IMR-90 (cell line): ENCODE results near the gene ALK. TPM values are rescaled to one million over a fixed set of nuclear protein-coding genes. Genes with fewer than 3 reads are reported as not detected.

ENCODE experiments used
- ATAC-seq: fragments of 200-7000 bp; cut with Tn5 transposase; 2 replicates; pipeline ENCODE4 v1.9.1; 2020; ENCODE audit warnings: low read depth, mild to moderate bottlenecking, moderate library complexity
- BruUV-seq: library from RNA; stranded (reverse); fragments of 400-500 nt; replicated peaks from 2 replicates; lab custom pipeline; 2021; lab: Mats Ljungman, UMichigan
- CTCF ChIA-PET: fragments of 300-600 bp; formaldehyde crosslinking; extraction: SDS; loops from one replicate; lab custom pipeline; 2021; ENCODE audit warnings: antibody characterized with exemption; lab: Yijun Ruan, JAX
- POLR2A ChIA-PET: fragments of 300-600 bp; sonication (Branson Sonifier 250); formaldehyde crosslinking; loops from one replicate; lab custom pipeline; 2022; ENCODE audit warnings: antibody characterized with exemption; ENCODE audit not compliant: unreplicated experiment; lab: Charles Lee
- DNase-seq: peaks from one replicate; pipeline ENCODE4 v3.0.0; 2013
- H2AFZ ChIP-seq: replicated peaks from 2 replicates; pipeline ENCODE3; 2013; ENCODE audit warnings: low read length, mild to moderate bottlenecking; ENCODE audit not compliant: poor library complexity
- H2AK5ac ChIP-seq: 2 replicates; pipeline ENCODE4 v1.6.1; 2013; ENCODE audit warnings: low read depth, low read length, inconsistent platforms
- H2AK9ac ChIP-seq: replicated peaks from 2 replicates; pipeline ENCODE3; 2013; ENCODE audit warnings: mild to moderate bottlenecking, low read depth, low read length, moderate library complexity; ENCODE audit not compliant: poor library complexity
- H2BK120ac ChIP-seq: 2 replicates; pipeline ENCODE4 v1.6.1; 2013; ENCODE audit warnings: low read depth, low read length, inconsistent platforms
- H2BK15ac ChIP-seq: 3 replicates; pipeline ENCODE4 v1.6.1; 2013; ENCODE audit warnings: low read depth, low read length, inconsistent platforms
- H2BK20ac ChIP-seq: 2 replicates; pipeline ENCODE4 v1.6.1; 2013; ENCODE audit warnings: low read depth, mild to moderate bottlenecking, inconsistent platforms, low read length, moderate library complexity
- H2BK5ac ChIP-seq: 2 replicates; pipeline ENCODE4 v1.6.1; 2013; ENCODE audit warnings: mild to moderate bottlenecking, low read depth, low read length, inconsistent platforms; ENCODE audit not compliant: poor library complexity, severe bottlenecking
- H3K14ac ChIP-seq: replicated peaks from 2 replicates; pipeline ENCODE4 v1.6.1; 2013; ENCODE audit warnings: low read depth, low read length, inconsistent platforms
- H3K18ac ChIP-seq: 2 replicates; pipeline ENCODE4 v1.6.1; 2013; ENCODE audit warnings: low read depth, low read length, control low read depth
- H3K23ac ChIP-seq: 2 replicates; pipeline ENCODE4 v1.6.1; 2013; ENCODE audit warnings: low read depth, low read length, inconsistent platforms
- H3K27ac ChIP-seq: 2 replicates; pipeline ENCODE4 v1.5.1; 2013; ENCODE audit warnings: mild to moderate bottlenecking, control low read depth, low read length; ENCODE audit not compliant: insufficient read depth
- H3K27me3 ChIP-seq: 2 replicates; pipeline ENCODE4 v1.6.1; 2013; ENCODE audit warnings: low read length; ENCODE audit not compliant: control insufficient read depth, insufficient read depth
- H3K36me3 ChIP-seq: 2 replicates; pipeline ENCODE4 v1.6.1; 2013; ENCODE audit warnings: low read length, mixed read lengths; ENCODE audit not compliant: control insufficient read depth, insufficient read depth
- H3K4ac ChIP-seq: 2 replicates; pipeline ENCODE4 v1.6.1; 2013; ENCODE audit warnings: low read depth, low read length, inconsistent platforms
- H3K4me1 ChIP-seq: 2 replicates; pipeline ENCODE4 v1.6.1; 2013; ENCODE audit warnings: low read length, mixed read lengths; ENCODE audit not compliant: control insufficient read depth, insufficient read depth
- H3K4me2 ChIP-seq: 2 replicates; pipeline ENCODE4 v1.6.1; 2013; ENCODE audit warnings: low read depth, mild to moderate bottlenecking, control low read depth, low read length, moderate library complexity
- H3K4me3 ChIP-seq: 2 replicates; pipeline ENCODE4 v1.5.1; 2013; ENCODE audit warnings: low read depth, mild to moderate bottlenecking, control low read depth, low read length, moderate library complexity; ENCODE audit not compliant: insufficient read depth
- H3K56ac ChIP-seq: 2 replicates; pipeline ENCODE4 v1.6.1; 2013; ENCODE audit warnings: low read length, inconsistent platforms; ENCODE audit not compliant: insufficient read depth; ENCODE audit errors: extremely low read depth
- H3K79me1 ChIP-seq, 2 experiments: 2 replicates each; pipeline ENCODE4 v1.6.1; 2013; ENCODE audit warnings: low read length in 2 of 2, inconsistent platforms in 1 of 2, low read depth in 1 of 2
- H3K9ac ChIP-seq: 2 replicates; pipeline ENCODE4 v1.6.1; 2013; ENCODE audit warnings: low read depth, low read length, control low read depth
- H3K9me1 ChIP-seq: 2 replicates; pipeline ENCODE4 v1.6.1; 2013; ENCODE audit warnings: low read length, inconsistent platforms; ENCODE audit not compliant: insufficient read depth
- H3K9me3 ChIP-seq: 2 replicates; pipeline ENCODE4 v1.6.1; 2013; ENCODE audit warnings: low read length; ENCODE audit not compliant: control insufficient read depth, insufficient read depth
- H4K20me1 ChIP-seq: 2 replicates; pipeline ENCODE4 v1.6.1; 2013; ENCODE audit warnings: low read length, inconsistent platforms; ENCODE audit not compliant: insufficient read depth
- H4K5ac ChIP-seq: 2 replicates; pipeline ENCODE4 v1.6.1; 2013; ENCODE audit warnings: mild to moderate bottlenecking, low read depth, low read length, control low read depth
- H4K8ac ChIP-seq, 2 experiments: 2 replicates each; pipeline ENCODE4 v1.6.1; 2013; ENCODE audit warnings: low read depth in 2 of 2, low read length in 2 of 2, control low read depth in 1 of 2, inconsistent platforms in 1 of 2
- H4K91ac ChIP-seq: 2 replicates; pipeline ENCODE4 v1.6.1; 2013; ENCODE audit warnings: low read depth, low read length, inconsistent platforms; ENCODE audit not compliant: insufficient read depth
- CHD1 ChIP-seq: IDR thresholded peaks from 2 replicates; pipeline ENCODE4 v1.6.1; 2012; ENCODE audit warnings: low read depth, low read length, improper control_type of control experiment
- CTCF ChIP-seq: conservative IDR thresholded peaks from 2 replicates; pipeline ENCODE4 v1.5.1; 2012; ENCODE audit warnings: mild to moderate bottlenecking, low read depth, low read length, improper control_type of control experiment
- MAZ ChIP-seq: IDR thresholded peaks from 2 replicates; pipeline ENCODE4 v1.6.1; 2012; ENCODE audit warnings: low read depth, mild to moderate bottlenecking, low read length, improper control_type of control experiment, moderate library complexity, borderline replicate concordance
- POLR2A ChIP-seq: IDR thresholded peaks from 2 replicates; pipeline ENCODE4 v1.6.1; 2012; ENCODE audit warnings: mild to moderate bottlenecking, low read depth, low read length
- RFX5 ChIP-seq: IDR thresholded peaks from 2 replicates; pipeline ENCODE4 v1.8.0; 2012; ENCODE audit warnings: low read depth, mild to moderate bottlenecking, low read length, moderate library complexity
- WGBS, 2 experiments: methylation state at CpG; one replicate each; pipeline versions ENCODE4 v1.1.5 to v1.1.7; 2013; ENCODE audit warnings: missing lambda C conversion rate in 2 of 2; ENCODE audit not compliant: insufficient read length in 1 of 2; ENCODE audit errors: extremely low coverage in 2 of 2; 5-methylcytosine and 5-hydroxymethylcytosine counted together
- dilution Hi-C: fragments of 300-500 bp; cut with HindIII; formaldehyde crosslinking; loops from one replicate; pipeline ENCODE4 v1.14.3; 2018; ENCODE audit warnings: low sequenced_read_pairs; ENCODE audit not compliant: unreplicated experiment
- in situ Hi-C: fragments of 300-500 bp; cut with MboI; formaldehyde crosslinking; loops from 3 replicates; pipeline ENCODE4 v1.14.3; 2019; ENCODE audit warnings: low sequenced_read_pairs, inconsistent platforms, mixed read lengths
- intact Hi-C: fragments of 100-400 bp; cut with micrococcal nuclease; formaldehyde crosslinking; loops from 2 replicates; pipeline ENCODE4 v1.10.0; 2022
- polyA plus RNA-seq, 3 experiments: library from polyadenylated mRNA; depleted of rRNA; stranded (reverse); fragments of >200 nt; gene quantifications; 2 replicates each; pipeline ENCODE4 v1.2.3, GENCODE V29; 2012; ENCODE audit warnings: low replicate concordance in 1 of 3
- total RNA-seq: library from RNA; depleted of rRNA; stranded (reverse); fragments of >200 nt; gene quantifications from 2 replicates; pipeline ENCODE4 v1.2.3, GENCODE V29; 2012

ALK gene
- total and polyA plus RNA-seq, 2 of the 4 experiments (the other 2 are of a cell fraction): not detected

- no peaks in the 10 kb centered on the region for H3K27me3 ChIP-seq
- H3K14ac ChIP-seq: no peak overlapping the region
- no peaks in the 10 kb centered on the region for H3K9me1 ChIP-seq
- no peaks in the 10 kb centered on the region for H3K79me1 ChIP-seq
- no peak overlapping the region for H3K56ac ChIP-seq
- H2BK20ac ChIP-seq: no peak overlapping the region
- POLR2A ChIA-PET: no interaction called here
- intact Hi-C loops: no loop called here
- BruUV-seq: no TSS peak
- H2BK15ac ChIP-seq: 0 out of 3 replicates have a peak overlapping the region, but pooled peaks have one; percentile 20
- ATAC-seq: no peak
- H3K27ac ChIP-seq: no peak overlapping the region
- CTCF ChIA-PET: no interaction called here
- no peaks in the 10 kb centered on the region for H3K9me3 ChIP-seq
- H3K18ac ChIP-seq: no peak overlapping the region
- H3K9ac ChIP-seq: no peak overlapping the region
- H4K91ac ChIP-seq: no peak overlapping the region
- H4K5ac ChIP-seq: no peak overlapping the region
- no peak overlapping the region for H2BK120ac ChIP-seq
- in situ Hi-C loops: no loop called here
- H4K20me1 ChIP-seq: no peaks in the 10 kb centered on the region
- no peak overlapping the region for H3K23ac ChIP-seq
- DNase-seq: no peak
- peaks cover 2% of the 10 kb centered on the region; the same call in 1 of the 2 replicates for H3K4me1 ChIP-seq
- no peak overlapping the region for H2AK9ac ChIP-seq
- no peak overlapping the region for H3K4me3 ChIP-seq
- H2BK5ac ChIP-seq: no peak overlapping the region
- no peak overlapping the region for H4K8ac ChIP-seq
- H3K36me3 ChIP-seq: no peaks in the 10 kb centered on the region
- no peak overlapping the region for H3K4ac ChIP-seq
- no peak overlapping the region for H3K4me2 ChIP-seq
- dilution Hi-C loops: no loop called here
- no peak overlapping the region for H2AK5ac ChIP-seq
- no peak for TF ChIP-seq MAZ
- TF ChIP-seq POLR2A: no peak
- TF ChIP-seq CTCF: no peak
- no peak for TF ChIP-seq CHD1
- TF ChIP-seq RFX5: no peak
- no peak overlapping the region for H2AFZ ChIP-seq
- WGBS, 2 experiments: 63% methylated on average over 3 of the region's 6 CpGs; no CpG with 5 or more reads in 1 of the 2 experiments
These were observed 307.0 kb downstream of the ALK start for GRCh38 chr2:29614295-29614830.
